Esophagus muscularis mucosa (tissue), 4 donors: ENCODE results near the gene ZNF83. TPM values are rescaled to one million over a fixed set of nuclear protein-coding genes. Genes with fewer than 3 reads are reported as not detected.
"Not testable (repeated sequence)": the region's sequence is repeated elsewhere in the genome, so short reads cannot be mapped to it uniquely, and the experiment has no call there.

Source experiments
- DNase-seq: peaks from one replicate; pipeline ENCODE4 v3.0.0-alpha.2; 2017; ENCODE audit errors: extremely low spot score
- H3K27ac ChIP-seq, 4 donors: fragments of 200-600 bp; sonication (generic); replicated peaks in 1 of 4; 1 replicate in 3 of 4; 2 replicates in 1 of 4; pipeline ENCODE4 v1.5.1; 2016 to 2019; ENCODE audit warnings: mild to moderate bottlenecking in 1 of 4
- H3K27me3 ChIP-seq, 4 donors: fragments of 200-600 bp; sonication (generic); one replicate each; pipeline versions ENCODE4 v1.5.1 to v1.6.0; 2016 to 2019
- H3K36me3 ChIP-seq, 4 donors: fragments of 200-600 bp; sonication (generic); one replicate each; pipeline ENCODE4 v1.5.1; 2016 to 2019
- H3K4me1 ChIP-seq, 4 donors: fragments of 200-600 bp; sonication (generic); one replicate each; pipeline ENCODE4 v1.5.1; 2016 to 2019
- H3K4me3 ChIP-seq, 4 donors: fragments of 200-600 bp; sonication (generic); 1 replicate in 2 of 4; 2 replicates in 2 of 4; pipeline ENCODE4 v1.5.1; 2016 to 2019; ENCODE audit warnings: mild to moderate bottlenecking in 4 of 4, moderate library complexity in 1 of 4
- H3K9me3 ChIP-seq, 4 donors: fragments of 200-600 bp; sonication (generic); 1 replicate in 3 of 4; 2 replicates in 1 of 4; pipeline ENCODE4 v1.5.1; 2016 to 2019
- EP300 ChIP-seq: sonication (generic); formaldehyde crosslinking; IDR thresholded peaks from one replicate; pipeline ENCODE4 v1.6.1; 2017; ENCODE audit warnings: antibody characterized with exemption
- POLR2A ChIP-seq: fragments of 450-650 bp; IDR thresholded peaks from one replicate; pipeline ENCODE4 v1.6.1; 2017; ENCODE audit warnings: antibody characterized with exemption, moderate library complexity, mild to moderate bottlenecking, low read depth
- POLR2AphosphoS5 ChIP-seq, 2 donors: sonication (generic); formaldehyde crosslinking; IDR thresholded peaks; one replicate each; pipeline ENCODE4 v1.6.1; 2017; ENCODE audit warnings: antibody characterized with exemption in 2 of 2
- WGBS: methylation state at CpG from one replicate; pipeline ENCODE4 v1.1.5; 2018; 5-methylcytosine and 5-hydroxymethylcytosine counted together
- intact Hi-C: fragments of 100-400 bp; cut with DNase I; formaldehyde crosslinking; loops from one replicate; pipeline ENCODE4 v1.15.1; 2023
- total RNA-seq, 4 donors: library from RNA; depleted of rRNA; stranded (reverse); fragments of >200 nt; gene quantifications; one replicate each; pipeline versions ENCODE4 v1.1.0 to v1.2.1, GENCODE V29; 2016
- TF ChIP-seq, protein P1 (sequence below), 3 experiments: fragments of 200-600 bp in 2 of 3; fragments of 450-650 bp in 1 of 3; sonication (generic) in 2 of 3; IDR thresholded peaks; one replicate each; pipeline ENCODE4 v1.5.1; 2017 to 2019; ENCODE audit warnings: antibody characterized with exemption in 3 of 3, mild to moderate bottlenecking in 2 of 3, moderate library complexity in 1 of 3

Gene ZNF83
- total RNA-seq, 4 donors from 2014 or later = 29.7 to 55.6 (median 34.1) TPM

DNA sequence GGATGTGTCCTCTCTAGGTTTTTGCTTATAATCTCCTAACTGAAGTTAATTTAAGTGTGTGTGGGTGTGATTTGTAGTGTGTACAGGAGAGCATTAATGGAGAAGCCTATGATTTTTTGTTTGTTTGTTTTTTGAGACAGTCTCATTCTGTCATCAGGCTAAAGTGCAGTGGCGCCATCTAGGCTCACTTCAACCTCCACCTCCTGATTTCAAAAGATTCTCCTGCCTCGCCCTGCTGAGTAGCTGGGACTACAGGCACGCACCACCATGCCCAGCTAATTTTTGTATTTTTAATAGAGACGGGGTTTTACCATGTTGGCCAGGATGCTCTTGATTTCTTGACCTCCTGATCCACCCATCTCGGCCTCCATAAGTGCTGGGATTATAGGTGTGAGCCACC is 47.4 kb downstream of the ZNF83 start:
- Histone ChIP-seq H3K27me3 (no peaks in the 10 kb centered on the region), H3K36me3 (peaks cover 0 to 47% (median 33%) of the 10 kb centered on the region in 4 donors), H3K9me3 (no peaks in the 10 kb centered on the region), H3K4me1 (peaks cover 0 to under 1% (median 0%) of the 10 kb centered on the region in 4 donors), H3K4me3 (no peak overlapping the region), H3K27ac (no peak overlapping the region)
- TF ChIP-seq, protein P1, sequence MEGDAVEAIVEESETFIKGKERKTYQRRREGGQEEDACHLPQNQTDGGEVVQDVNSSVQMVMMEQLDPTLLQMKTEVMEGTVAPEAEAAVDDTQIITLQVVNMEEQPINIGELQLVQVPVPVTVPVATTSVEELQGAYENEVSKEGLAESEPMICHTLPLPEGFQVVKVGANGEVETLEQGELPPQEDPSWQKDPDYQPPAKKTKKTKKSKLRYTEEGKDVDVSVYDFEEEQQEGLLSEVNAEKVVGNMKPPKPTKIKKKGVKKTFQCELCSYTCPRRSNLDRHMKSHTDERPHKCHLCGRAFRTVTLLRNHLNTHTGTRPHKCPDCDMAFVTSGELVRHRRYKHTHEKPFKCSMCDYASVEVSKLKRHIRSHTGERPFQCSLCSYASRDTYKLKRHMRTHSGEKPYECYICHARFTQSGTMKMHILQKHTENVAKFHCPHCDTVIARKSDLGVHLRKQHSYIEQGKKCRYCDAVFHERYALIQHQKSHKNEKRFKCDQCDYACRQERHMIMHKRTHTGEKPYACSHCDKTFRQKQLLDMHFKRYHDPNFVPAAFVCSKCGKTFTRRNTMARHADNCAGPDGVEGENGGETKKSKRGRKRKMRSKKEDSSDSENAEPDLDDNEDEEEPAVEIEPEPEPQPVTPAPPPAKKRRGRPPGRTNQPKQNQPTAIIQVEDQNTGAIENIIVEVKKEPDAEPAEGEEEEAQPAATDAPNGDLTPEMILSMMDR (IDR thresholded peaks at IDR 0.05) = no peak
- TF ChIP-seq POLR2AphosphoS5 (IDR thresholded peaks at IDR 0.05) = no peak
- no peak for TF ChIP-seq EP300
- no peak for TF ChIP-seq POLR2A
- no peak for DNase-seq
- WGBS = 92% methylated on average over 5 of the region's 5 CpGs
- intact Hi-C loops = no loop called here

DNA sequence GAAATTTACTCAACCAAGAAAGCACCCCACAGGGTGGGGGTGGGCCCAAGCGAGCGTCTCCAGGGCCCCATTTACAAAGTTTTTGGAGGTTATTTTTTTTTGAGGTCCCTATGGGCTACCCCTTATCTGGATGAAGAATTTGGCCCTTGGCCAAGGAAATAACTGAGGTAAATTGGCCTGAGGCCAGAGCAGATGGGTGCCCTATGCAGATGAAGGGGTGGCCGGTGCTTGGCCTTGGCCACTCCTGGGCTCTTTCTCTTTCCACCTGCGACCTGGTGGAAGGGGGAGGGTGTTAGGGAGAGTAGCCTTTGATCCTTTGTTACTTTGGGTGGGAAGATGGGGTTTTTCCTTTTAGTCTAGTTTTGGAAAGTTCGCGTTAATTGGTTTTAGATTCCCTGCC is 52.6 kb downstream of the ZNF83 start:
- Histone ChIP-seq H3K4me3 (no peak overlapping the region), H3K27me3 (no peaks in the 10 kb centered on the region), H3K27ac (peak overlapping the region in 1 of 4 donors; percentile 70), H3K36me3 (peaks cover 30 to 71% (median 46%) of the 10 kb centered on the region in 4 donors), H3K9me3 (no peaks in the 10 kb centered on the region), H3K4me1 (peaks cover 0 to 10% (median 0%) of the 10 kb centered on the region in 4 donors)
- TF ChIP-seq EP300 = no peak
- no peak for TF ChIP-seq POLR2AphosphoS5 (IDR thresholded peaks at IDR 0.05)
- TF ChIP-seq, protein P1 (IDR thresholded peaks at IDR 0.05) = no peak
- TF ChIP-seq POLR2A = no peak
- 91% methylated on average over 6 of the region's 6 CpGs for WGBS
- intact Hi-C loops = no loop called here
- no peak for DNase-seq

DNA sequence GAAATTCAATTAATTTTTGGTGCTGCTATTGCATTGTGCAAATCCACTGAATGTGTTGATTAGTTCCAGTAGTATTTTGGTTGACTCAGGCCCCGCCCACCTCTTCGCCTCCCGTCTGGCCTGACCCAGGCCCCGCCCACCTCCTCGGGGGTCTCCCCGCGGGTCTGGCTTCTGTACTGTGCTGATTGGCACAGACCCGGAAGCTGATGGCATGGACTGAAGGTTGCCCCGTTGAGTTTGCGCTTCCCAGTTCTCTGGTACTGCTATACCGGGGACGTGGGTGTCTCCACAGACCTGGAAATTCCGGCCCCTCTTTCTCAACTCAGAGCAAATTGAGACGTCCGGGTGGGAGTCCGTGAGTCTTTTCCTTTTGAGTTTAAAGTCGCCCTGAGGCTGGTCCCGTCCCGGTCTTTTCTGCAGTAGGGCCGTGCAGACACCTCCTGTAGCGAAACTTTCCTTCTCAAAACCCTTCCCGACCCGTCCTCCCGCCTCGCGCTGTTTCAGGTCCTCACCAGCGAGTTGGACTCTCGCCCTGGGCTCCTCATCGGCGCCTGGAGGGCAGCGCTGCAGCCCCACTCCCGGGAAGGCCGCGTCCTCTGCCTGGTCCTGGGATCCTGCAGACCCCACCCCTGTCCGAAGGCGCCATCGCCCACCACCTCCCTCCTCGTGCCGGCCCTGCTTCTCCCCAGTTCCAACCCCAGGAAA is 53.3 kb downstream of the ZNF83 start:
- no peak for DNase-seq
- Histone ChIP-seq H3K27me3 (no peaks in the 10 kb centered on the region), H3K27ac (peak overlapping the region in 1 of 4 donors; percentile 70), H3K4me3 (peak overlapping the region in 1 of 4 donors; percentile 38), H3K9me3 (no peaks in the 10 kb centered on the region), H3K4me1 (peaks cover 0 to 10% (median 0%) of the 10 kb centered on the region in 4 donors), H3K36me3 (peaks cover 30 to 78% (median 49%) of the 10 kb centered on the region in 4 donors)
- intact Hi-C loops = no loop called here
- TF ChIP-seq POLR2A (no peak), EP300 (no peak), POLR2AphosphoS5 (IDR thresholded peaks at IDR 0.05) (no peak)
- TF ChIP-seq, protein P1 (IDR thresholded peaks at IDR 0.05) = no peak
- 57% methylated on average over 39 of the region's 39 CpGs for WGBS

DNA sequence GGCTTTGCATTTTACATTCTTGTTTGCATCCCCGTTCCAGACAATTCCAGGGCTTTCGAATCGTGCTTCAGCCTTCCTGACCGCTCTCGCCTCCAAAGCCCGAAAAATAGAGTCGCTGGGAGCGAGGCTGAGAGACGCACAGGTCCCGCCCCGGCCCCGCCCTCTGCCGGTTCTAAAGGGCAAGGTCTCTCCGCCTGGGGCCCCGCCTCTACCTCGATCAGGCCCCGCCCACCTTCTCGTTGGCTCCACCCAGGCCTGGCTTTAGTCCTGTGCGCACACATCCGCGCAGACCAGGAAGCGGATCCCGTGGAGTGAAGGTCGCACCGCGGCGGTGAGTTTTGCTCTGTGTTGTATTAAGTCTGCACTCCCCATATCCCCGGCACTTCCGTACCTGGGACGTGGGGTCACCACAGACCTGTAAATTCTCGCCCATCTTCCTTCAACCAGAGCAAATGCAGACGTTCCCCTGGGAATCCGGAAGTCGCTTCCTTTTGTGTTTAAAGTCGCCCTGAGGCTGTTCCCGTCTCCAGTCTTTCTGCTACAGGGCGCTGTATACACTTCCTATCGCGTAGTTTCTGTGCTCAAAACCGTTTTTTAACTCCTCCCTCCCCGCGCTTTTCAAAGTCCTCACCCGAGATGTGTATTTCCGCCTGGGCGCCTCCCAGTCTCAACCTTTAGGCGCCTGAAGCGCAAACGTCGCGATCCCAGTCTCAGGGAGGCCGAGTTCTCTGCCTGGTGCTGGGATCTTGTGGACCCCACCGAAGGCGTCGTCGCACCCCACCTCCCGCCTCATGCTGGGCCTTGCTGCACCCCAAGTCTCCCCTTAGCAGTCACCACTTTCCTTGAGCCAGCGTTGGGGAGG is 67.9 kb downstream of the ZNF83 start, which contains the start of gene ZNF701:
Gene ZNF701, plus strand, starts transcription at position 288 of the 862 bp plus-strand sequence. CDS start 3,861 bp downstream, outside the sequence.
- H3K27me3 ChIP-seq = no peaks in the 10 kb centered on the region
- H3K4me3 ChIP-seq = peak within 1 kb of the TSS; percentile 69 to 76 (median 74)
- H3K4me1 ChIP-seq = peaks cover 6 to 25% (median 20%) of the 10 kb centered on the region in 4 donors
- H3K36me3 ChIP-seq = peaks cover 5 to 32% (median 26%) of the 10 kb centered on the region in 4 donors
- H3K27ac ChIP-seq = peak within 1 kb of the TSS; percentile 80 to 90 (median 84)
- under 1% methylated on average over 25 of the region's 57 CpGs for WGBS
- TF ChIP-seq EP300 = no peak
- TF ChIP-seq POLR2AphosphoS5 (IDR thresholded peaks at IDR 0.05) = peak; percentile 98 to 99
- peak; percentile 84 for TF ChIP-seq POLR2A
- TF ChIP-seq, protein P1 (IDR thresholded peaks at IDR 0.05) = peak; percentile 21 to 52 (median 29)
- H3K9me3 ChIP-seq = no peaks in the 10 kb centered on the region
- peak; percentile 99 for DNase-seq
- intact Hi-C loops = loop anchor here (5.0 kb wide), 1 partner anchor 43 kb away; the partner anchor contains the start of gene ZNF808

DNA sequence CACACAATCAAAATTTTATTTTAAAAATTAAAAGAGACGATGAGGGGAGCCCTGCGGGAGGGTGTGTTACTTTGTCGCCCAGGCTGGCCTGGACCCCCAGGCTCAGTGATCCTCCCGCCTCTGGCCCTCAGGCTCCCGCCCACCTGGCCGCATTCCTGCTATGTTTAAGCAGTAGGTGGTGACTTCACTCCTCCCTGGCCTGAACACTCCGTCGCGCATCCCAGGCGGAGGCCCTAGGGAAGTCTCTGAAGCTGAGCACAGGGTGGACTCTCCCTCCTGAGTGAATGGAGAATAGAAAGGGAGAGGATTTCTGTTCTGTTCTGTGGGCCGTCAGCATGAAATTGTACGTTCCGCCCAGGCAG is 68.5 kb downstream of the ZNF83 start:
- peaks cover 6 to 25% (median 20%) of the 10 kb centered on the region in 4 donors for H3K4me1 ChIP-seq
- WGBS = 6% methylated on average over 13 of the region's 13 CpGs
- intact Hi-C loops = loop anchor here (5.0 kb wide), 1 partner anchor 42 kb away; the partner anchor contains the start of gene ZNF808
- not testable (repeated sequence) for H3K9me3 ChIP-seq, H3K27me3 ChIP-seq, DNase-seq
- H3K4me3 ChIP-seq = peak overlapping the region; percentile 69 to 76 (median 74)
- peaks cover 0 to 26% (median 22%) of the 10 kb centered on the region in 4 donors for H3K36me3 ChIP-seq
- H3K27ac ChIP-seq = peak overlapping the region; percentile 80 to 90 (median 84)
